HCT116 (cell line): ENCODE measurements around the gene ZNF443. TPM values are rescaled to one million over a fixed set of nuclear protein-coding genes. Genes with fewer than 3 reads are reported as not detected.

Experiments used
- ATAC-seq: fragments of 200-7000 bp; cut with Tn5 transposase; 2 replicates; pipeline ENCODE4 v1.9.1; 2020; ENCODE audit warnings: mild to moderate bottlenecking, moderate library complexity
- BruUV-seq: library from RNA; stranded (reverse); fragments of 400-500 nt; replicated peaks from 2 replicates; lab custom pipeline; 2021; lab: Mats Ljungman, UMichigan
- CTCF ChIA-PET: fragments of 300-600 bp; sonication (Branson Sonifier 250); formaldehyde crosslinking; loops from one replicate; lab custom pipeline; 2021; ENCODE audit warnings: antibody characterized with exemption; lab: Charles Lee
- POLR2A ChIA-PET: fragments of 300-600, 350-600 bp; sonication (Branson Sonifier 250); formaldehyde crosslinking; loops from one replicate; lab custom pipeline; 2021; ENCODE audit warnings: antibody characterized with exemption; lab: Charles Lee
- RAD21 ChIA-PET, 2 experiments: fragments of 300-600 bp; sonication (Branson Sonifier 250); formaldehyde crosslinking; loops; one replicate each; lab custom pipeline; 2023; ENCODE audit warnings: low total read pairs in 2 of 2; ENCODE audit not compliant: uncharacterized antibody in 2 of 2, unreplicated experiment in 2 of 2, low non-redundant PET in 1 of 2; lab: Charles Lee
- DNase-seq: peaks from one replicate; pipeline ENCODE4 v3.0.0-alpha.2; 2010; ENCODE audit warnings: low read depth, low spot score
- H2AFZ ChIP-seq: fragments of 200-600 bp; shearing (Covaris generic), sonication (generic); 2 replicates; pipeline ENCODE4 v1.6.1; 2017; ENCODE audit warnings: low read depth, mixed run types, mixed read lengths, antibody characterized with exemption, low read length; ENCODE audit not compliant: poor library complexity, severe bottlenecking
- H3K27ac ChIP-seq: 2 replicates; pipeline ENCODE4 v1.5.1; 2012; ENCODE audit warnings: low read depth, low read length
- H3K27me3 ChIP-seq: fragments of 200-600 bp; sonication (generic); 2 replicates; pipeline ENCODE4 v1.6.1; 2016; ENCODE audit warnings: mixed run types, low read length, mixed read lengths; ENCODE audit not compliant: insufficient read depth
- H3K36me3 ChIP-seq, 2 experiments: fragments of 200-500 bp in 1 of 2; fragments of 200-600 bp in 1 of 2; sonication (Bioruptor generic) in 1 of 2; sonication (generic) in 1 of 2; 2 replicates each; pipeline versions ENCODE4 v1.5.1 to v1.6.1; 2014 to 2016; ENCODE audit warnings: low read length in 2 of 2, inconsistent platforms in 1 of 2, mixed read lengths in 1 of 2, mixed run types in 1 of 2; ENCODE audit not compliant: insufficient read depth in 2 of 2, control insufficient read depth in 1 of 2
- H3K4me1 ChIP-seq, 2 experiments: fragments of 200-600 bp in 1 of 2; sonication (generic) in 1 of 2; 2 replicates each; pipeline versions ENCODE4 v1.5.1 to v1.6.1; 2012 to 2017; ENCODE audit warnings: low read length in 2 of 2, inconsistent platforms in 1 of 2, mild to moderate bottlenecking in 1 of 2, mixed read lengths in 1 of 2, mixed run types in 1 of 2, moderate library complexity in 1 of 2; ENCODE audit not compliant: insufficient read depth in 2 of 2, control insufficient read depth in 1 of 2
- H3K4me2 ChIP-seq: fragments of 200-600 bp; sonication (generic); 2 replicates; pipeline ENCODE4 v1.6.1; 2017; ENCODE audit warnings: mixed run types, low read length, mixed read lengths
- H3K4me3 ChIP-seq, 2 experiments: fragments of 200-600 bp in 1 of 2; sonication (generic) in 1 of 2; replicated peaks in 1 of 2; 2 replicates each; pipeline ENCODE4 v1.5.1; 2011 to 2016; ENCODE audit warnings: low read length in 2 of 2, control low read depth in 1 of 2, low read depth in 1 of 2, mild to moderate bottlenecking in 1 of 2, mixed read lengths in 1 of 2, mixed run types in 1 of 2
- H3K79me2 ChIP-seq: fragments of 200-600 bp; sonication (generic); 2 replicates; pipeline ENCODE4 v1.6.1; 2017; ENCODE audit warnings: mild to moderate bottlenecking, mixed run types, low read length, moderate library complexity, mixed read lengths; ENCODE audit not compliant: insufficient read depth
- H3K9ac ChIP-seq: fragments of 200-600 bp; sonication (generic); 2 replicates; pipeline ENCODE4 v1.6.1; 2016; ENCODE audit warnings: low read length, mixed read lengths
- H3K9me2 ChIP-seq: fragments of 200-600 bp; sonication (generic), shearing (Covaris generic); 2 replicates; pipeline ENCODE4 v1.6.1; 2017; ENCODE audit warnings: mixed run types, mild to moderate bottlenecking, moderate library complexity; ENCODE audit not compliant: insufficient read depth
- H3K9me3 ChIP-seq, 2 experiments: fragments of 200-500 bp in 1 of 2; fragments of 200-600 bp in 1 of 2; sonication (Bioruptor generic) in 1 of 2; sonication (generic) in 1 of 2; 2 replicates each; pipeline ENCODE4 v1.6.1; 2014 to 2017; ENCODE audit warnings: low read length in 2 of 2, mixed read lengths in 2 of 2, inconsistent platforms in 1 of 2, low read depth in 1 of 2, mild to moderate bottlenecking in 1 of 2, mixed run types in 1 of 2, moderate library complexity in 1 of 2; ENCODE audit not compliant: control insufficient read depth in 1 of 2, insufficient read depth in 1 of 2
- H4K20me1 ChIP-seq: fragments of 200-600 bp; sonication (generic), shearing (Covaris generic); 2 replicates; pipeline ENCODE4 v1.6.1; 2017; ENCODE audit warnings: mixed run types, mild to moderate bottlenecking, moderate library complexity; ENCODE audit not compliant: insufficient read depth
- EZH2 ChIP-seq: fragments of 200-600 bp; sonication (generic); IDR thresholded peaks from 2 replicates; pipeline ENCODE4 v1.6.1; 2017; ENCODE audit warnings: antibody characterized with exemption, mixed run types
- MAX ChIP-seq: IDR thresholded peaks from 2 replicates; pipeline ENCODE4 v1.6.1; 2012
- SIN3A ChIP-seq: IDR thresholded peaks from 2 replicates; pipeline ENCODE4 v1.6.1; 2012; ENCODE audit warnings: low read depth
- intact Hi-C: fragments of 100-400 bp; cut with micrococcal nuclease; formaldehyde crosslinking; loops from 2 replicates; pipeline ENCODE4 v1.10.0; 2022
- total RNA-seq: library from RNA; stranded (reverse); gene quantifications from one replicate; pipeline ENCODE4 v1.2.1, GENCODE V29; 2021; ENCODE audit not compliant: unreplicated experiment
- TF ChIP-seq, protein P1 (sequence below): IDR thresholded peaks from 2 replicates; pipeline ENCODE4 v1.6.1; 2012
- TF ChIP-seq, protein P2 (sequence below): IDR thresholded peaks from 2 replicates; pipeline ENCODE4 v1.6.1; 2011; ENCODE audit warnings: mild to moderate bottlenecking, low read length, moderate library complexity; ENCODE audit not compliant: insufficient replicate concordance; ENCODE audit errors: extremely low read depth
- TF ChIP-seq, protein P3 (sequence below): IDR thresholded peaks from 2 replicates; pipeline ENCODE4 v1.6.1; 2012; ENCODE audit warnings: low read depth

ZNF443 gene
- total RNA-seq, 1 experiment from 2014 or later = 2.9 TPM

GRCh38 chr19:12380444-12380737 is 60.4 kb downstream of the ZNF443 start:
- BruUV-seq = no TSS peak
- TF ChIP-seq, protein P1, sequence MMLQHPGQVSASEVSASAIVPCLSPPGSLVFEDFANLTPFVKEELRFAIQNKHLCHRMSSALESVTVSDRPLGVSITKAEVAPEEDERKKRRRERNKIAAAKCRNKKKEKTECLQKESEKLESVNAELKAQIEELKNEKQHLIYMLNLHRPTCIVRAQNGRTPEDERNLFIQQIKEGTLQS = no peak
- TF ChIP-seq MAX (no peak), EZH2 (no peak), SIN3A (no peak)
- TF ChIP-seq, protein P2, sequence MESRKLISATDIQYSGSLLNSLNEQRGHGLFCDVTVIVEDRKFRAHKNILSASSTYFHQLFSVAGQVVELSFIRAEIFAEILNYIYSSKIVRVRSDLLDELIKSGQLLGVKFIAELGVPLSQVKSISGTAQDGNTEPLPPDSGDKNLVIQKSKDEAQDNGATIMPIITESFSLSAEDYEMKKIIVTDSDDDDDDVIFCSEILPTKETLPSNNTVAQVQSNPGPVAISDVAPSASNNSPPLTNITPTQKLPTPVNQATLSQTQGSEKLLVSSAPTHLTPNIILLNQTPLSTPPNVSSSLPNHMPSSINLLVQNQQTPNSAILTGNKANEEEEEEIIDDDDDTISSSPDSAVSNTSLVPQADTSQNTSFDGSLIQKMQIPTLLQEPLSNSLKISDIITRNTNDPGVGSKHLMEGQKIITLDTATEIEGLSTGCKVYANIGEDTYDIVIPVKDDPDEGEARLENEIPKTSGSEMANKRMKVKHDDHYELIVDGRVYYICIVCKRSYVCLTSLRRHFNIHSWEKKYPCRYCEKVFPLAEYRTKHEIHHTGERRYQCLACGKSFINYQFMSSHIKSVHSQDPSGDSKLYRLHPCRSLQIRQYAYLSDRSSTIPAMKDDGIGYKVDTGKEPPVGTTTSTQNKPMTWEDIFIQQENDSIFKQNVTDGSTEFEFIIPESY = no peak
- TF ChIP-seq, protein P3, sequence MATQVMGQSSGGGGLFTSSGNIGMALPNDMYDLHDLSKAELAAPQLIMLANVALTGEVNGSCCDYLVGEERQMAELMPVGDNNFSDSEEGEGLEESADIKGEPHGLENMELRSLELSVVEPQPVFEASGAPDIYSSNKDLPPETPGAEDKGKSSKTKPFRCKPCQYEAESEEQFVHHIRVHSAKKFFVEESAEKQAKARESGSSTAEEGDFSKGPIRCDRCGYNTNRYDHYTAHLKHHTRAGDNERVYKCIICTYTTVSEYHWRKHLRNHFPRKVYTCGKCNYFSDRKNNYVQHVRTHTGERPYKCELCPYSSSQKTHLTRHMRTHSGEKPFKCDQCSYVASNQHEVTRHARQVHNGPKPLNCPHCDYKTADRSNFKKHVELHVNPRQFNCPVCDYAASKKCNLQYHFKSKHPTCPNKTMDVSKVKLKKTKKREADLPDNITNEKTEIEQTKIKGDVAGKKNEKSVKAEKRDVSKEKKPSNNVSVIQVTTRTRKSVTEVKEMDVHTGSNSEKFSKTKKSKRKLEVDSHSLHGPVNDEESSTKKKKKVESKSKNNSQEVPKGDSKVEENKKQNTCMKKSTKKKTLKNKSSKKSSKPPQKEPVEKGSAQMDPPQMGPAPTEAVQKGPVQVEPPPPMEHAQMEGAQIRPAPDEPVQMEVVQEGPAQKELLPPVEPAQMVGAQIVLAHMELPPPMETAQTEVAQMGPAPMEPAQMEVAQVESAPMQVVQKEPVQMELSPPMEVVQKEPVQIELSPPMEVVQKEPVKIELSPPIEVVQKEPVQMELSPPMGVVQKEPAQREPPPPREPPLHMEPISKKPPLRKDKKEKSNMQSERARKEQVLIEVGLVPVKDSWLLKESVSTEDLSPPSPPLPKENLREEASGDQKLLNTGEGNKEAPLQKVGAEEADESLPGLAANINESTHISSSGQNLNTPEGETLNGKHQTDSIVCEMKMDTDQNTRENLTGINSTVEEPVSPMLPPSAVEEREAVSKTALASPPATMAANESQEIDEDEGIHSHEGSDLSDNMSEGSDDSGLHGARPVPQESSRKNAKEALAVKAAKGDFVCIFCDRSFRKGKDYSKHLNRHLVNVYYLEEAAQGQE = no peak
- TF ChIP-seq, all 23 proteins: peak for 0
- Histone ChIP-seq H3K27me3 (no peaks in the 10 kb centered on the region), H4K20me1 (no peaks in the 10 kb centered on the region), H3K9me2 (no peaks in the 10 kb centered on the region), H3K9me3 (peaks cover 15% of the 10 kb centered on the region in 2 experiments; a peak in 2 of 4 replicates), H2AFZ (no peak overlapping the region), H3K4me2 (no peak overlapping the region), H3K79me2 (no peaks in the 10 kb centered on the region), H3K27ac (no peak overlapping the region), H3K9ac (no peak overlapping the region), H3K36me3 (no peaks in the 10 kb centered on the region), H3K4me3 (no peak overlapping the region), H3K4me1 (no peaks in the 10 kb centered on the region)
- intact Hi-C loops = no loop called here
- no peak for DNase-seq
- ChIA-PET RAD21 (no interaction called here), CTCF (no interaction called here), POLR2A (no interaction called here)
- no peak for ATAC-seq
